ENCODE data around the gene WBP2. TPM values are rescaled to one million over a fixed set of nuclear protein-coding genes. Genes with fewer than 3 reads are reported as not detected.
"Not testable (repeated sequence)": the region's sequence is repeated elsewhere in the genome, so short reads cannot be mapped to it uniquely, and the experiment has no call there.

Gene WBP2
- total and polyA plus RNA-seq, 9 of the 15 experiments (the other 6 are each of a cell fraction or from before 2014, with no cell fraction given), result 2.2 to 74.3 (median 20.0) TPM

DNA sequence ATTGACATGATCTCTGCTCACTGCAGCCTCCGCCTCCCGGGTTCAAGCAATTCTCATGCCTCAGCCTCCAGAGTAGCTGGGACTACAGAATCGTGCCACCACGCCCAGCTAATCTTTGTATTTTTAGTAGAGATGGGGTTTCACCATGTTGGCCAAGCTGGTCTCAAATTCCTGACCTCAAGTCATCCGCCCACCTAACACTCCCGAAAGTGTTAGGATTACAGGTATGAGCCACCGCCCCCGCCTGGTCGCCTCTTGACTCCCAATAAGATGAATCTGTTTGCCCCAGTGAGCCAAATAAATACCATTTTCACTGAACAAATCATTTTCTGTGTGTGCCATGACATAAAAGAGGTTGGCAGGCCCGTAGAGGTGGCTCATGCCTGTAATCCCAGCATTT, 4.2 kb upstream of the WBP2 start:
- TF ChIP-seq EGR1 (conservative IDR thresholded peaks at IDR 0.05), result peak; percentile 68; the same call in 1 of the 2 replicates
- TF ChIP-seq, protein P1, sequence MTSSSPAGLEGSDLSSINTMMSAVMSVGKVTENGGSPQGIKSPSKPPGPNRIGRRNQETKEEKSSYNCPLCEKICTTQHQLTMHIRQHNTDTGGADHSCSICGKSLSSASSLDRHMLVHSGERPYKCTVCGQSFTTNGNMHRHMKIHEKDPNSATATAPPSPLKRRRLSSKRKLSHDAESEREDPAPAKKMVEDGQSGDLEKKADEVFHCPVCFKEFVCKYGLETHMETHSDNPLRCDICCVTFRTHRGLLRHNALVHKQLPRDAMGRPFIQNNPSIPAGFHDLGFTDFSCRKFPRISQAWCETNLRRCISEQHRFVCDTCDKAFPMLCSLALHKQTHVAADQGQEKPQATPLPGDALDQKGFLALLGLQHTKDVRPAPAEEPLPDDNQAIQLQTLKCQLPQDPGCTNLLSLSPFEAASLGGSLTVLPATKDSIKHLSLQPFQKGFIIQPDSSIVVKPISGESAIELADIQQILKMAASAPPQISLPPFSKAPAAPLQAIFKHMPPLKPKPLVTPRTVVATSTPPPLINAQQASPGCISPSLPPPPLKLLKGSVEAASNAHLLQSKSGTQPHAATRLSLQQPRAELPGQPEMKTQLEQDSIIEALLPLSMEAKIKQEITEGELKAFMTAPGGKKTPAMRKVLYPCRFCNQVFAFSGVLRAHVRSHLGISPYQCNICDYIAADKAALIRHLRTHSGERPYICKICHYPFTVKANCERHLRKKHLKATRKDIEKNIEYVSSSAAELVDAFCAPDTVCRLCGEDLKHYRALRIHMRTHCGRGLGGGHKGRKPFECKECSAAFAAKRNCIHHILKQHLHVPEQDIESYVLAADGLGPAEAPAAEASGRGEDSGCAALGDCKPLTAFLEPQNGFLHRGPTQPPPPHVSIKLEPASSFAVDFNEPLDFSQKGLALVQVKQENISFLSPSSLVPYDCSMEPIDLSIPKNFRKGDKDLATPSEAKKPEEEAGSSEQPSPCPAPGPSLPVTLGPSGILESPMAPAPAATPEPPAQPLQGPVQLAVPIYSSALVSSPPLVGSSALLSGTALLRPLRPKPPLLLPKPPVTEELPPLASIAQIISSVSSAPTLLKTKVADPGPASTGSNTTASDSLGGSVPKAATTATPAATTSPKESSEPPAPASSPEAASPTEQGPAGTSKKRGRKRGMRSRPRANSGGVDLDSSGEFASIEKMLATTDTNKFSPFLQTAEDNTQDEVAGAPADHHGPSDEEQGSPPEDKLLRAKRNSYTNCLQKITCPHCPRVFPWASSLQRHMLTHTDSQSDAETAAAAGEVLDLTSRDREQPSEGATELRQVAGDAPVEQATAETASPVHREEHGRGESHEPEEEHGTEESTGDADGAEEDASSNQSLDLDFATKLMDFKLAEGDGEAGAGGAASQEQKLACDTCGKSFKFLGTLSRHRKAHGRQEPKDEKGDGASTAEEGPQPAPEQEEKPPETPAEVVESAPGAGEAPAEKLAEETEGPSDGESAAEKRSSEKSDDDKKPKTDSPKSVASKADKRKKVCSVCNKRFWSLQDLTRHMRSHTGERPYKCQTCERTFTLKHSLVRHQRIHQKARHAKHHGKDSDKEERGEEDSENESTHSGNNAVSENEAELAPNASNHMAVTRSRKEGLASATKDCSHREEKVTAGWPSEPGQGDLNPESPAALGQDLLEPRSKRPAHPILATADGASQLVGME (CRISPR knock-in tag; IDR thresholded peaks at IDR 0.05), result 0 out of 2 replicates have a peak, but pooled peaks have one; percentile 5
- TF ChIP-seq ZNF175 (CRISPR knock-in tag; IDR thresholded peaks at IDR 0.05; ENCODE audit: low read depth), result peak; percentile 12; the same call in 1 of the 2 replicates
- TF ChIP-seq MEF2D (tag; conservative IDR thresholded peaks at IDR 0.05; ENCODE audit: low read depth), result 0 out of 2 replicates have a peak, but pooled peaks have one; percentile 19
- 0 out of 2 replicates have a peak, but pooled peaks have one; percentile 9 for TF ChIP-seq ZNF311 (CRISPR knock-in tag; IDR thresholded peaks at IDR 0.05)
- 0 out of 2 replicates have a peak, but pooled peaks have one; percentile 16 for TF ChIP-seq GTF2A2 (tag; IDR thresholded peaks at IDR 0.05)
- H3K27me3 ChIP-seq (ENCODE audit: control insufficient read depth in 2 of 2, insufficient read depth in 2 of 2, low read length in 2 of 2); in situ Hi-C loops (cut with MboI); FAIRE-seq; DNase-seq (ENCODE audit: extremely low read depth in 1 of 4, low spot score in 3 of 4); H3K36me3 ChIP-seq (ENCODE audit: control insufficient read depth, insufficient read depth, low read length); H3K9me1 ChIP-seq (ENCODE audit: control insufficient read depth, insufficient read depth, low read length); H3K4me3 ChIP-seq; BruUV-seq (replicated peaks); H3K9me3 ChIP-seq (replicated peaks; ENCODE audit: control insufficient read depth, insufficient read depth, low read depth, low read length); H4K20me1 ChIP-seq (replicated peaks; ENCODE audit: control insufficient read depth, insufficient read depth, low read length); ATAC-seq: not testable (repeated sequence)
- H3K79me2 ChIP-seq (ENCODE audit: control insufficient read depth, insufficient read depth, low read length), result peaks cover 17% of the 10 kb centered on the region
- peak overlapping the region in 1 of 2 experiments; percentile 67; a peak in 2 of 4 replicates for H3K9ac ChIP-seq (ENCODE audit: insufficient read depth in 1 of 2, low read depth in 2 of 2, low read length in 2 of 2)
- peak overlapping the region; percentile 94 for H3K27ac ChIP-seq (ENCODE audit: extremely low read depth, low read depth, low read length)
- WGBS (ENCODE audit: insufficient coverage, low coverage, missing lambda C conversion rate), result 62% methylated on average over 10 of the region's 10 CpGs
- intact Hi-C loops (cut with micrococcal nuclease), result loop anchor here (5.0 kb wide), 1 partner anchor 77 kb away; the partner anchor contains the start of gene UNK
- ChIA-PET CTCF (ENCODE audit: low intra/inter-chr PET ratio) (interaction anchor here (0.6 kb wide), 1 partner anchor 9 kb away, joined by 4 read pairs; no protein-coding TSS in a partner anchor), POLR2A (interaction anchor here (0.6 to 8.2 kb wide), 12 partner anchors 8 to 111 kb away, joined by 3 to 109 read pairs (median 6); partner anchors contain the start of gene UNC13D)
- peak overlapping the region; percentile 97; the same call in 1 of the 2 replicates for H2AFZ ChIP-seq (ENCODE audit: low read depth, low read length)
- peak overlapping the region; percentile 88; the same call in 1 of the 2 replicates for H3K4me2 ChIP-seq (ENCODE audit: insufficient read depth, low read length)
- H3K4me1 ChIP-seq (replicated peaks in 1 of 2; ENCODE audit: control insufficient read depth in 2 of 2, insufficient read depth in 2 of 2, low read length in 2 of 2), result peaks cover 24 to 39% of the 10 kb centered on the region in 2 experiments

All from K562 (cell line).